HG03521 (cell line): ENCODE measurements around the gene REXO1.
A peak's percentile ranks its signal among the peaks of the same experiment; 100 is the strongest.

Source experiments
- ATAC-seq: cut with Tn5 transposase; IDR thresholded peaks from one replicate; pipeline ENCODE4 v1.9.1; 2021; ENCODE audit warnings: mild to moderate bottlenecking, moderate library complexity; ENCODE audit not compliant: unreplicated experiment

The REXO1 gene

DNA sequence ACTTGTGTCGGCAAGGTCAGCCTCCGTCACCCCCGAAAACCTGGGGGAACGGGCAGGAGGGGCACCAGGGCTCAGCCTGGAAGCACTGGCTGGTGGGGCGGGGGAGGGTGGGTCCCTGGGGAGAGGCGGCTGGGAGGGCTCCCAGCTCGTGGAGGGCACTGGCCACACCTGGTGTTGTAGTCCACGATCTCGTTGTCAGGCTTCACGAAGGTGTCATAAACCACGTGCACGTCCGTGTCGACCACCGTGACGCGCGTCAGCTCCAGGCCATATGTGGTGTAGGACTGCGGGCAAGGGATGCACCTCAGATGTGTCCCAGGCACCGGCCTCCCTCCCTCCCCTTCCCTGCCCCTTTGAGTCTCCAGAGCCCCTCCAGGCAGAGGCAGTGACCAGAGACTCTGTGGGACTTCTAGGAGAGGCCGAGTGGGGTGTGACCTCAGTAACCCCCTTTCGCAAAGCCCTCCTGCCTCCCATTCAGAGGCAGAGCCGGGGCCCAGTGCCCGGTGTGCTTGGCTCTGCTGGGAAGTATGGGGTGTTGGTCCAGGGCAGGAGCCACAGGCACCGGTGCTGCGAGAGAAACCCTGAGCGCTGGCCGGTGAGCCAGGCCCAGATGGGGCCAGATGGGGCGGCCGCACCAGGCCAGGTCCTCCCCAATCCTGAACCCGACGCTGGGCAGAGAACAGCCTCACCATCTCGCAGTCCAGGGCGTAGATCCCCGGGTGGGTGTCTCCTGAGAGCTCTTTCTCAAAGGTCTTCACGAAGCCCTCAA is 31.6 kb downstream of the REXO1 start:
- ATAC-seq = no peak

DNA sequence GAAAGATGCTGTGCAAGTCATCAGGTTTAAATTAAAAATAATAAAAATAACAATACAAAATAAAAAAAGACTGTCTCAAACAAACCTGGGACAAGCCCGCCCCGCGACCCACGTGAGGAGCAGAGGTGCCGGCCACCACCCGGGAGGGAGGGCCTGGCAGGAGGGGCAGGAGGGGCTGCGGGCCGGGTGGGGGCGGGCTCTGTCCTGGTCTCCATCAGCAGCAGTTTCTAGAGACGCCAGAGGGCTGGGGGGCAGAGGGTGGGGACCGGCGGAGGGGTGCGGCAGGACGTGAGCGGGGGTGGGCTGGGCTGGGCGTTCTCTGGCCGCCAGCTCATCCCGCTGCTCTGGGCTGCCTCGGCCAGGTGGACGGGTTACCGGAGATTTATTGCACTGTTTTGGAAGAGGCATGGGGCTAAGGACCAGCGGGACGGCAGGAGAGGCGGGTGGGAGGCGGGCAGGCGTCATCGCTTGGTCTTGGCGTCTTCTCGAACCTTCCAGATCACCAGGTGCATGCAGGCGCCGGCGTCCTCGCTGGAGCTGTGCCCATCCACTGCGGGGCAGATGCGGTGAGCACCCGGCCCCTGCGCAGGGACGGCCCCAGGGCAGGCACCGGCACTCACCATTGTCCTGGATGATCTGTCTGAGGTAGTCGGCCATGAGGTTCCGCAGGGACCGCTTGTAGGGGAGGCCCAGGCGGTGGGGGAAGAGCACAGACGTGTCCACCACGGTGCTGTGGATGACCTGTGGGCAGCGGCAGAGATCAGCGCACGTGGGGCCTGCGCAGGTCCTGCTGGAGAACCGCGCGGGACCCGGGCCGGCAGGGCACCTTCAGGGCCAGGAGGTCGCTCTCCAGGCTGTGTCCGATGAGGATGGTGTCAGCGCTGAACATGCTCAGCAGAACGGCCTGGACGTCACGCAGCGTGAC is 32.4 kb downstream of the REXO1 start:
- ATAC-seq = no peak

DNA sequence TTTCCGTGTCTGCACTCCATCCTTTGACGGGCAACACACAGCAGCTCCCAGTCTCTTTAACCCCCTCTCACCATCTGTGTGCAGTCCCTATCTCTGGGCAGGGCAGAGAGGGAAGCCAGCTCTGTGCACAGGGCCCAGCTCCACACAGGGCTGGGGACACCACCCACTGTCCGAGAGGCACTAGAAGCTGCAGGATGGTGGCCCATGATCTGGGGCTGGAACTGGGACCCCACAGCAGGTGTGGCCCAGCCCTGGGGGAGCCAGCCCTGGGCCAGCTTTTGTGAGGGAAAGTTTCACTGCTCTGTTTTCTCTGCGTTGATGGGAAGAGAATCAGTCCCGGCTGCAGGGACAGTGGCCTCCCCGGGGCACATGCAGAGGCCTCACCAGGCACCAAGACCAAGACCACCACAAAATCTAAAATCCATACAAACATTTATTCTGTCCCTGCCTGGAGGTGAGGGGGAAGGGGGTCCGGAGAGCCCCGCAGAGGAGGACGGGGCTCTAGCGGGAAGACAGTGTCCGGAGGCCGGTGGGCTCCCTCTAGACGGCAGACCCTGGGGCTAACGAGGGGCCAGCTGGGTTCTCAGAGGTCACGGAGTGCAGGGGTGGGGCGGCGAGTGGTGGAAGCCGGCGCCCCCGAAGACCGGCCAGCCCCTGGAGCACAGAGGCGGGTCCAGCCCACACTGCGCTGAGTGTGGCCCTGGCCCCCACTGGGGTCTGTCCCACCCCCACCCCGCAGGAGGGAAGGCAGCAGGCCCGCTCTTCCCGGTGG is 33.3 kb downstream of the REXO1 start:
- no peak for ATAC-seq

DNA sequence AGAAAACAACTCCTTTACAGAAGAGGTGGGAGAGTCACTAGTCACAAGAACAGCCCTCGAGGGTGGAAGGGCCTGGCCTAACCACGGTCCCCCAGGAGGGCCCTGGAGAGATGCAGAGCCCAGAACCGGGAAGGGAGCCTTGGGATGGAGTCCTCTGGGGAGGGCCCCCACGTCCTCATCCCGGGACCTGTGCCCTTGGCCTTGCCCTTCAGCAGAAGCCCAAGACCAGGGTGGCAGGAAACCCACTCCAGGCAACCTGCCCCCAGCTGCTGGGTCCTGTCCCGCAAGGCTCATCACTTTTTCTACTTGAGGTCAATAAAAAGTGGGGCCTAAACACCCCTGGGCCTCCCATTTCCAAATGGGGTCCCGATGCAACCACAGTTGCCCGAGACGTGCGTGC is 33.9 kb downstream of the REXO1 start:
- no peak for ATAC-seq

DNA sequence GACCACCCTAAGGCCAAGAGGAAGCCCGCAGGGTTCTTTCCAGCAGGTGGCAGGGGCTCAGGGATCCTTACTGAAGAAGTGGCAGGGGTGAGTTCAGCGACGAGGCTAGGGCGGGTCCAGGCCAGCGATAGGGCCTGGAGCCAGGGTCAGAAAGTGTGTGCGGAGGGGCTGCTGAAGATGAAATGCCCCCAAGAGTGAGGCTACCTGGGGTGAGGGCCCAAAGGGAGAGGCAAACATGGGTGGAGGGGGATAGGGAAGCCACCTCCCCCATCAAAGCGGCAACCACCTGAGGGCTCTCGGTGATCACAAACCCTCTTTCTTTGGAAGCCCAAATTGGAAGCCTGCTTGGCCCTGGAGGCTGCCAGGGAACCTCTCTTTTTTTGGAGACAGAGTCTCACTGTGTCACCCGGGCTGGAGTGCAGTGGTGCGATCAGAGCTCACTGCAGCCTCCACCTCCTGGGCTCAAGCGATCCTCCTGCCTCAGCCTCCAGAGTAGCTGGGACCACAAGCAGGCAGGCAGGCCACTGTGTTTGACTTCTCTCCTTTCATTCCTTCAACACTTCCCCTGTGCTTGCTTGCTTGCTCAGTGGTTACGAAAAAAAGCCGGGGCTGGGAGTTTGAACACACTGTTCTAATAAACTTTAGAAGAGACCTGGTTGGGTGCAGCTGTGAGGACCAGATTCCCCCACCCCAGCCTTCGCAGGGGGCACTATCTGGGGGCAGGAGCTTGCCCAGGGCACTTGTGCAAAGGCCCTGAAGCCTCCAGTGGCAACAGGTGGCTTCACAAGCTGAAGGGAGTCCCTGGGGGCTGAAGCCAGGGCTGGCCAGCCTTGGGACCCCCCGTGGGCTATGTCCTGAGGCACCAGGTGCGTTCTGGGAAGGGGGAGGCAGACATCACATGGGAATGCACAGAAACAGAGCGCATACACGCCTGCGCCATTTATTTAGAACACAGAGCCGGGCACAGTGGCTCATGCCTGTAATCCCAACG is 34.8 kb downstream of the REXO1 start:
- no peak for ATAC-seq

DNA sequence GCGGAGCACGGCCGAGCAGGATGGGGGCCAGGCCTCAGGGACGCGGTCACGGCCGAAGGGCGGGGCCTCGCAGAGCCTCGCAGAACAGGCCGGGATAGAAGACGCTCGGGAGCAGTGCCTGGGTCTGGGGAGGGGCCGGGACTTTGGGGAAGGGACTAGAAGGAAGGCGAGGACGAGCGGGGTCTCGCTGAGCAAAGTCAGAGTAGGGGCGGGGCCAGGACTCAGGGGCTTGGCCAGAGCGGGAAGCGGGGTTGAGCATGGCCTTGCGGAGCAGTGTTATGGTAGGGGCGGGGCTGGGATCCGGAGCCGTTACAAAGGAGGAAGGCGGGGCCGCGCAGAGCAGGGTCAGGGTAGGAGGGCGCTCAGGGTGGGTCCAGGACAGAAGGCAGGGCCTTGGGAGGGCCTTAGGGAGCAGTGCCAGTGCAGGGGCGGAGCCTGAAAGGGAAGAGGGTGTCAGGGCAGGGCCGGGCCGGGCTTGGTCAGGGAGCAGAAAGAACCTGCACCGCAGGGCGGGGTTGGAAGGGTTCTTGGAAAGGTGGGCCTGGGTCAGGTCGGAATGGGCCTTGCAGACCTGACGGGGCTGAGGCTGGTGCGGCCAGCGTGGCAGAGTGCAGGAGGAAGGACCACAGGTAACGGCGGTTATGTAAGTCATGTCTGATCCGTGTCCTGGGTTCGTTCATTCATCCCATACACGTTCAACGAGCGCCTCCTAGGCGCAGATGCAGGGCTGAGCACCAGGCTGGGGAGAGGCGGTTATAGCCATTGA is 35.7 kb downstream of the REXO1 start:
- ATAC-seq = peak; percentile 72

DNA sequence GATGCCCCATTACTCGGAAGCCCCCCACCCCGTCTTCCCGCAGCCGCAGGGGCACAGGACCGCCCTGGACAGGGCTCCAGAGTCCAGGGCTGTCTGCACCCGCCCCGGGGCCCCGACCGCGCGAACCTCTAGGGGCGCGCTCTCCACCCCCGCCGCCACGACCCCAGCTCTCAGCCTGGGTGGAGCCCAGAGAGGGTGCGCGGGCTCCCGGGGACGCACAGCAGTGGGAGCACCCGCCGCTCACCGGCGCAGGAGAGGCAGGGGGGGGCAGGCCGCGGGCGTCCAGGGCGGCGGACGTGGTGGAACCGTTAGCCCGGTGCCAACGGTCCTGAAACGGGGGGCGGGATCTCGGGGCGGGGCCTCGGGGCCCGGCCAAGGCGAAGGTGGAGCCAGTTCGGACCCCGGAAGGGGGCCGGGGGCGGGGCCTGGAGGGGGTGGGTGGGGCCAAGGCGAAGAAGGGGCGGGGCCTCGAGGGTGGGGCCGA is 36.3 kb downstream of the REXO1 start, which contains the start of gene ATP8B3:
Gene ATP8B3 (minus strand): TSS at position 335 of the 484 bp plus-strand sequence. CDS start 540 bp downstream, outside the sequence.
- no peak for ATAC-seq

DNA sequence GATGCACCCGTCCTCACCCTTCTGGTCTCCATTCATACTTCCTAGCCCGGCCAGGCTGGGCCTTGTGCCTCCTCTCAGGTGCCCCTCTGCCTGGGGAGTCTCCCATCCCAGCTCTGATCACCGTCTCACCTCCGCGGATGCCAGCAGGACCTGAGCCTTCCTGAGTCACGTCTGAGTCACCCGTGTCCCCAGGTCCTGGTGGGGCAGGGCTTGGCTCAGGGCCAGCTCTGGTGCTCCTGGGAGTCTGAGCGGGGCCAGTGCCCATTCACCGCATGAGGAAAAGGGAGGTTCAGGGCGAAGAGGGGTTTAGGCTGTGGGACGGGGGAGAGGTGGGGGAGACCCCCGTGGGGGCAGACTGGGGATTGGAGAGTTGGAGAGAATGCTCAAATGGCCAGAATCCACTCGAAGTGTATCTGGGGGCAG is 36.8 kb downstream of the REXO1 start:
- no peak for ATAC-seq

DNA sequence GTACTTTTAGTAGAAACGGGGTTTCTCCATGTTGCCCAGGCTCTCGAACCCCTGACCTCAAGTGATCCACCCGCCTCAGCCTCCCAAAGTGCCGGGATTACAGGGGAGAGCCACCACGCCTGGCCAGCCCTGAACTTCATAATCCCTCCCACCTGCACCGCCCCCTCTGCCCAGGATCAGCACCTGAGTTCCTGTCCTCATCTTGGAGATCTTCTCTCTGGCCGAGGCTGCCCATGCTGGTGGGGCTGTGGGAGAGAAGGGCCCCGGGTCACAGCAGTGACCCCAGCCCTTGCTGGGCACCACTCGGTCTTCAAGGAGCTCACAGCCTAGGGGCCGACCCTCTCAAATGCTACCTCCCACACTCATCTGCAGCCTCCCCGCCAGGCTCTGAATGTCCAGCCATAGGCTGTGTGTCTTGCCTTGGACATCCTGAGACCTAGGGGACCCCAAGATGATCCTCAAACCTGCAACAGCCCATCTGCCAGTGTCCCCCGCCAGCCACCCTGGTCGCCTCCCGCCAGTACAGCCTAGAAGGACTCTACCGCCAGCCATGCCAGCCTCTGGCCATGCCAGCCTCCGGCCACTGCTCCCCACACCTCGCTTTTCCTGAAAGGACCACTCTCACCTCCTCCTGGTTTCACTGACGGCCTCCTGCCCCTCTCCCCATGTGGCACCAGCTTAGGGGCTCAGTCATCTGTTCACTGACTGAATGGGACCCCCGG is 37.7 kb downstream of the REXO1 start:
- ATAC-seq = no peak

DNA sequence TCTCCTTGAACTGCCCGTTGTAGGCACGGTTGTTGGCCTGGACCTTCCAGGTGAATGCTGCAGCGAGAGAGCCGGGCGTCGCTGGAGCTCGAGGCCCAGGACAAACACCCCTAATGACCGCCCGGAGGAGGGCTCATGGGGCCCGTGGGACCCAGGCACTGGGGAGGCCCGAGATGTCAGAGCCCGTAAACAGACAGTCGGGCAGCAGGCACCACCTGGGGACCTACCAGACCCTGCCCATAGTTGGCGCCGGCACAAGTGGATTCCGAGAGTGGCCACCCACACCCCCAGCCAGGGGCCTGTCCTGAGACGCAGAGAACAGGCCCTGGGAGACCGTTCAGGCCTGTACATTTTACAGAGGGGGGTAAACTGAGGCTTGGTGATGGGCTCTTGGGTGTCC is 38.6 kb downstream of the REXO1 start:
- no peak for ATAC-seq

DNA sequence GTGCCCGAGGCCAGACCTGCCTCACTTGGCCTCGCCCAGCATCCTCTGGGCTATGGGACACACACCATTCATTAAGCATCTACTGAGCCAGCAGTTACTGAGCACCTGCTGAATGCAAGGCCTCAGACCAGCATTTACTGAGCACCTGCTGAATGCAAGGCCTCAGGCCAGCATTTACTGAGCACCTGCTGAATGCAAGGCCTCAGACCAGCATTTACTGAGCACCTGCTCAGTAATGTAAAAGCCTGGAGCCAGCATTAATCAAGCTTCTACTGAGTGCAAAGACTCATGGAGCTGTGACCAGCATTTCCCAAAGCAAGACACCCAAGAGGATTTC is 39.9 kb downstream of the REXO1 start:
- no peak for ATAC-seq

DNA sequence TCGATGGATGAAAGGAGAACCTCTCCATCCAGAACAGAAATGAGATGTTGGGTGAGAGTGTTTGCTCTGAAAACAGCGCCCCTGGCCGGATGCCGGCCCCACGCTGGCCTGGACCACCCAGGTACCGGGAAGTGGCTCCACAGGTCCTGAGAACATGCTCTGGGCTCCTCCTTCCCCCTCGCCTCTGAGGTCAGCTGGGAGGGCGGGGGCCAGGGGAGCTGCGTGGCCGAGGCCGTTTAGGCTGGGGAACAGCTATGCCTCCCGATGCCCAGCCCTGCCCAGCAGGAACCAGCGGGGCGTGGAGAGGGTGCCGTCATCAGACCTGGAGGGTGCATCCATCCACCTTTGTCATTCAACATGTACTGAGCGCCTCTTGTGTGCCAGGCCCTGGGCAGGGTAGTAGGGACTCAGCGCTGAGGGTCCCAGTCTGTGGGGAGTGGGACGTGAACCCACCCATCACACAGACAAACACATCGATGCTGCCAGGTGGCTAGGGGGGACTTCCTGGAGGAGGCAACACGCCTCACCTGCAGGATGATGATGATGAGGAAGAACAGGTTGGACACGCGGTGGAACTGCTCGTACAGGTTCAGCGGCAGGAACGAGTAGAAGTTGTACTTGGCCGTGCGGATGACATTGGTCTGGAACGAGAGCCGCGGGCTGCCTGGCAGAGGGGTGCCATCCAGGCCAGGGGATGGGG is 40.4 kb downstream of the REXO1 start:
- ATAC-seq = no peak

DNA sequence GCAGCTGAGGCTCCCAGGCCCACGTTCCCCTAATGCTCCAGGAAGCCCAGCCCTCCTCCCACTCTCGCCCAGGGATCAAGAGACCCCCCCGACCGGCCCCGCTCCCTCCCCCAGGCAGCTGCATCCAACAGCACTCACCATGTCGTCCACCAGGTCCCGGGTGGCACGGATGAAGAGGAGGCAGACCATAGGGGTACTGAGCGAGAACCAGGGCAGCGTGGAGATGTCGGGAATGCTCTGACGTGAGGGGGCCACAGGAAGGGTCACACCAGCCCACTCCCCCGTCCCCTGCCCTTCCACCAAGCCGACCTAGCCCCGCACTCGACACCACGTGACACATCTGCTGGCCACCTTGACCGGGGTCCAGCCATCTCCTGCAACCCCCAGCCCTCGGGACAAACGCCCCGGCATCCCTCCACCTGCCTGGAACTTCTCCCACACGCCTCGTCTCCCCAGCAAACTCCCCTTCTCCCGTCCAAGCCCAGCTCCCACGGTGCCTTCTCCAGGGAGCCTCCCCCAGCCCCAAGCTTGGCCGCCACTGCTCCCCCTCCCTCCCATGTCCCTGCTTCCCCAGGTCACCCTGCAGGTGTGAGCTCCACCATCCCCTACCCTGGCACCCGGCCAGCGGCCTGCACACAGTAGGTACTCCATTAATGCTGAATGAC is 41.1 kb downstream of the REXO1 start:
- no peak for ATAC-seq

DNA sequence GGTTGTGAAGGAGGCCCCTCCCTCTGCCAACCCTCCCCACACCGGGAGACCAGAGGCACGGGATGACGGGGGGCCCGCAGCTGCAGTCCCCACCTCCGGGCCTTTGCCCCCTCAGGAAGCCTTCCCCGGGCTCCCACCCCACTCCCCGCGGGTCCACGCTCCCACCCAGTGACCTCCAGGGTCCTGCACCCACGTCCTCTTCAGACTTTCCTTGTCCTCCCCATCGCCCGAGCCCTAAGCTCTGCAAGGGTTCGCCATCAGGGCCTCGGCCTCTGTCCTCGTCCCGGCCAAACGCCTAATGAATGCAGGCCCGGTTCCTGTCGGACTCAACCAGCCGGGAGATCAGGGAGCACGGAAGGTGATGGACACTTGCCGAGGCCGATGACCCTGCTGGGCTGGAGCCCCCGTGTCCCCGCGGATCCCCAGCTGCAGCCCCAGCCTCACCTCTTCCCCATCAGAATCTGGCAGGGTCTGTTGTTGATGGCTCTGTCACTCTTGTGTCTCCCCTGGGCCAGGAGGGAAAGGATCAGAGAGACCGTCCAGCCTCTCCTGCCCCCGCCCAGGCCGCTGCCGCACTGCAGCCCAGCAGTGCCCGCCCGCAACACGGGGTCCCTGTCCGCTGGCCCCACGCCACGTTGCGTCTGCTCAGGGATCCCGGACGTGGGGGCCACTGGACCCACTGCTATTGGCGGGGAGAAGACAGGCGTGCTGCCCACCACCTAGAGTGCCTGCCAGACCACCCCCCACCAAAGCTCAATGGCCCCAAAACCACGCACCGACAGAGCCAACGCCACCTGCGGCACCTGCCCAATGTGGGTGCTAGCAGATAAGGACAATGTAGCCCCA is 41.9 kb downstream of the REXO1 start:
- no peak for ATAC-seq

DNA sequence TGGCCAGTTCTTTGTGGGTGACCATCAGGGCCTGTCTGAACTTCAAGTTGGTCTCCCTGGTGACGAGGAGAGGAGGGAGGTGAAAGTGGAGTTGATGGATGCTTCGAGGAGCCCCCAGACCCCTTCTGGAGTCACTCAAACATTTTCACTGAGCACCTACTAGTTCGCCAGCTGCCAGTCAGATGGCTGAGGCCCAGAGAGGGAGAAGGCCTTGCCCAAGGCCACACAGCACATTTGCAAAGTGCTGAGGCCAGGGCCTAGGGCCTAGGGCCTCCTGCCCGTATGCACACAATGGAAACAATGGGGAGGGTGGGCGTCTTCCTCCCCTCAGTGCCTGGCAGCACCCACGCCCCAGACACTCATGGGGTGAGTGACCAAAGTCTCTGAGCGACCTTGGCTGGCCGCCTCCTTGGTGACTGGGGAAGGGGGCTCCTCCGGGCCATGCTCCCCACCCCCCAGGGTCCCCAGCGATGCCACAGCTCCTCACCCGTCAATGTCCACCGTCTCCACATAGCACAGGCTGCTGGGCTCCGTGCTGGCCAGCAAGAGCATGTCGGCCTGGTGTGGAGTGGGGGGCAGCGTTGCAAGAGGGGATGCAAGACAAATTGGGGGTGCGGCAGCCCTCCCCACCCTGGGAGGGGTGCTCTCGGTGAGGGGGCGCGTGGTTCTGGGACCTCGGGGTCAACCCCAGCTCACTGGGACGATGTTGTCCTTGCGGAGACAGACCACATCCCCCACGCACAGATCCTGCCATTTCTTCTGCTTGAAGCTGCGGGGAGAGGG is 42.7 kb downstream of the REXO1 start:
- ATAC-seq = no peak

DNA sequence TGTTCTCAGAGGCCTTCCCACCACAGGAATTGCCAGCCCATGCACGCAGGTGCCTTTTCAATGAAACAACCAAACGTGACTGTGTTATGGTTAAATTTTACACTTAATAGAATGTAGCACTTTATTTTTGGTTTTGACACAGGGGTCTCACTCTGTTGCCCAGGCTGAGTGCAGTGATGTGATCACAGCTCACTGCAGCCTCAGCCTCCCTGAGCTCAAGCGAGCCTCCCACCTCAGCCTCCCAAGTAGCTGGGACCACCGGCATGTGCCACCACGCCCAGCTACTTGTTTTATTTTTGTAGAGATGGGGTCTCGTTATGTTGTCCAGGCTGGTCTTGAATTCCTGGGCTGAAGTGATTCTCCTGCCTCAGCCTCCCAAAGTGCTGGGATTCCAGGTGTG is 43.4 kb downstream of the REXO1 start:
- no peak for ATAC-seq
